Retina (tissue), 1 donor: Measurements from ENCODE around the gene TRAPPC10.
"Not testable (repeated sequence)": the region's sequence is repeated elsewhere in the genome, so short reads cannot be mapped to it uniquely, and the experiment has no call there.

Source experiments
- DNase-seq: peaks from one replicate; pipeline ENCODE4 v3.0.0-alpha.2; 2016

TRAPPC10 gene

DNA sequence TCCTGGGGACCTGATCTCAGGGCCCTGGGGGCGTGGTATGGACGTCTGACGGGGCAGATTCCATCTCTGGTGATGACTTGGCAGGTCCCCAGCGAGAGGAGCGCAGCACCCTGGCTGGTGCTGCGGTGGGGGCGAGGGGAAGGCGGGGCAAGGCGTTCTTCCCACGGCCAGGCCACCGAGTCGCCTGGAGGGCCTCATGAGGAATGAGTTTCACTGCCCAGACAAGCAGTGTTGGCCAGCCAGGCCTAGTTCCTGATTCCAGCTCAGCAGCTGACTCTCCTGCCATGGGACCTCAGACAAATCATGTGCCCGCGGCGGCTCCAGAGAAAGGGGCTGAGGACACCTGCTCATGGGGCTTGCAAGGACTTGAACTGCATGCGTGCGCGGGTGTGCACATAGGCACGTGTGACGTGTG, 142.7 kb downstream of the TRAPPC10 start:
- DNase-seq, result not testable (repeated sequence)

DNA sequence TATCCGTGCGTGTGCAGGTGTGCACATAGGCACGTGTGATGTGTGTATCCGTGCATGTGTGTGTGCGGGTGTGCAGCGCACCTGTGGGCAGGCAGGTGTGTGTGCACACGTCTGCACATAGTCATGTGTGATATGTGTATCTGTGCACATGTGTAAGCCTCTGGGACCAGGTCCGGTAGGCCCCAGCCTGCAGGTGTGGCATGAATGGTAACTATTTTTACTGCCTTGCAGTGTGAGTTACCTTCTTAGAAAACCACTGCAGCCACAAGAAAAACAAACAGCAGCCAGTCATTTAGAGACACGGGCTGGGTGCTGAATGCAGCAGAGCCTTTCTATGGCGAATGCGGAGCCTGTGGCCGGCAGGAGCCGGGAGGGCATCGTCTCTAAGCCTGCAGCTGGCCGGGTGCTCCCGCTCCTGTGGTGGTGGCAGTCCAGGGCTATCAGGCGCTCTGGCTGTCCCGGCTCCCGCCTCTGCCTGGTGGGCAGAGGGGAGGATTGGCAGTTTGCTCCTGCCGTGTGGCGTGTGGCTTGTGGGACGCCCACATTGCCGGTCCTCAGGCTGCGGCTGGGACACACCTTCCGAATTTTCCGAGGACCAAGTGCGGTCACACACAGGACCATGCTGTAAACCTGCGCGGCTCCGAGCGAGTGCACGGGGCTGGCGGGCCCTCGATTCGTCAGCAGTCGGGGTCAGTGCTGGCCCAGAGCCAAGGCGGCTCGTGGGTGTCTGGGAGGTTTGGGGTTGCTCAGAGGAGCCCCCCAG, 143.3 kb downstream of the TRAPPC10 start:
- not testable (repeated sequence) for DNase-seq

DNA sequence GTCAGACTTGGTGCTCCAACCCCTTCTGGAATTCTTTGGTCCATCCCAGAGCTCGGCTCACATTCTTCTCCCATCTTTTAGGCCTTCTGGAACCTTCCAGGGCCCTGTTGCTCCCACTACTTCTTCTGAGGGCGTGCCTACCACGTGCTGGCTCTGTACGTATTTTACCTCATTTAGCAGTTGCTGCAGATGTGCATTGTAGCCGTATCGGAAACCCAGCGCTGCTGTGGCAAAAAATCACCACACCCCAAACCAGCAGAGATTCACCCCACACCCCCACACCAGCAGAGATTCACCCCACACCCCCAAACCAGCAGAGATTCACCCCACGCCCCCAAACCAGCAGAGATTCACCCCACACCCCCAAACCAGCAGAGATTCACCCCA, 143.9 kb downstream of the TRAPPC10 start:
- DNase-seq, result not testable (repeated sequence)
